Ovary (tissue), 9 donors: ENCODE measurements around the gene PGBD2. TPM values are rescaled to one million over a fixed set of nuclear protein-coding genes. Genes with fewer than 3 reads are reported as not detected.

Source experiments
- DNase-seq, 5 donors: peaks; one replicate each; pipeline ENCODE4 v3.0.0-alpha.2; 2019 to 2020
- H3K27ac ChIP-seq, 2 donors: fragments of 200-600 bp; one replicate each; pipeline versions ENCODE4 v1.5.1 to v1.8.0; 2019 to 2022
- H3K27me3 ChIP-seq: fragments of 200-600 bp; one replicate; pipeline ENCODE4 v1.8.0; 2022
- H3K36me3 ChIP-seq: fragments of 200-600 bp; sonication (generic); one replicate; pipeline ENCODE4 v1.5.1; 2019
- H3K4me1 ChIP-seq: one replicate; pipeline ENCODE4 v1.8.1; 2013; ENCODE audit warnings: mild to moderate bottlenecking, moderate library complexity; ENCODE audit not compliant: insufficient read depth
- H3K4me3 ChIP-seq: fragments of 200-600 bp; sonication (generic); one replicate; pipeline ENCODE4 v1.5.1; 2017
- H3K9me3 ChIP-seq, 2 donors: fragments of 200-600 bp in 1 of 2; sonication (generic) in 1 of 2; one replicate each; pipeline versions ENCODE4 v1.5.1 to v1.8.1; 2013 to 2019; ENCODE audit warnings: mild to moderate bottlenecking in 1 of 2, moderate library complexity in 1 of 2
- CTCF ChIP-seq, 3 donors: fragments of 450-650 bp in 2 of 3; fragments of 200-600 bp in 1 of 3; IDR thresholded peaks; one replicate each; pipeline versions ENCODE4 v1.5.1 to v1.8.0; 2016 to 2022; ENCODE audit warnings: antibody characterized with exemption in 3 of 3, mild to moderate bottlenecking in 1 of 3
- EP300 ChIP-seq: sonication (generic); formaldehyde crosslinking; IDR thresholded peaks from one replicate; pipeline ENCODE4 v1.6.1; 2017; ENCODE audit warnings: antibody characterized with exemption
- POLR2A ChIP-seq: fragments of 450-650 bp; IDR thresholded peaks from one replicate; pipeline ENCODE4 v1.6.1; 2017; ENCODE audit warnings: antibody characterized with exemption, mild to moderate bottlenecking, moderate library complexity
- WGBS, 3 donors: extraction: QIAGEN DNeasy Blood & Tissue Kit in 1 of 3; methylation state at CpG; one replicate each; pipeline versions ENCODE4 v1.1.5 to v1.1.7; 2013 to 2017; 5-methylcytosine and 5-hydroxymethylcytosine counted together
- intact Hi-C, 4 donors: fragments of 100-400 bp; cut with DNase I; formaldehyde crosslinking; loops; one replicate each; pipeline versions ENCODE4 v1.11.0 to v1.15.1; 2022 to 2023
- polyA plus RNA-seq, 2 donors: library from polyadenylated mRNA; stranded (reverse); fragments of 200-250 nt in 1 of 2; fragments of 350-450 nt in 1 of 2; fragmentation: Illumina TruSeq in 1 of 2; extraction: RNeasy Lipid Tissue Mini Kit (QIAGEN cat#74804) in 1 of 2; gene quantifications; one replicate each; pipeline ENCODE4 v1.2.3, GENCODE V29; 2013 to 2014
- total RNA-seq, 7 donors: library from RNA; depleted of rRNA in 2 of 7; stranded (reverse); fragments of >200 nt in 2 of 7; fragmentation: NEBNext Ultra II Directional in 3 of 7; extraction: Animal tissue kit (Norgen Biotek cat#: 25700) in 3 of 7; gene quantifications; one replicate each; pipeline versions ENCODE4 v1.1.0 to v1.2.4, GENCODE V29; 2016 to 2023
- donor health status: DM: no; HTN: no; CAD: no; lungs with moderate emphysema.
- donor health status: DM: no; HTN: no; CAD: no.
- donor health status: Bipolar disorder and iron deficiency.
- donor health status: DM: yes; HTN: yes; CAD: no.
- donor health status: DM: no; HTN: no; CAD: no.
- donor health status: DM: yes; HTN: yes; CAD: no.

The PGBD2 gene
- total and polyA plus RNA-seq, 9 donors: 3.9 to 10.7 (median 7.1) TPM

DNA sequence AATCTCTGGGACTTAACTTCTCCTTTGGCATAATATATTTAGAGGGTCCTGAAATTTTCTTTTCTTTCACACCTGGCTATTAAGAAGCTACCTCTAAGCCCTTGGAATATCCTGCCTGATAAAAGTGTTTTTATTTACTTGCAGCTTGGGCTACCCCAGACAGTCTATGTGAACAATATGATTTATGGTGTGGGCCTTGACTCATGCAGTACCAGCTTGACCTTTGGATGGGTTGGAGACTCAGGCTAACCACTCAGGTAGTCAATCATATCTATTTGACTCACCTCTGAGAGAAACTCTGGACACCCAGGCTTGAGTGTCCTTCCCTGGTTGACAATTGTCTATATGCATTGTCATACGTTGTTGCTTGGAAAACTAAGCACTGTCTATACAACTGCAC, 13.4 kb upstream of the PGBD2 start:
- H3K36me3 ChIP-seq: no peaks in the 10 kb centered on the region
- no peak for DNase-seq
- intact Hi-C loops: no loop called here
- WGBS, 3 donors: 80 to 87% (median 86%) methylated on average over 1 of the region's 1 CpG
- no peaks in the 10 kb centered on the region for H3K9me3 ChIP-seq
- no peaks in the 10 kb centered on the region for H3K27me3 ChIP-seq
- no peak for TF ChIP-seq EP300
- no peak for TF ChIP-seq CTCF (IDR thresholded peaks at IDR 0.05)
- no peak for TF ChIP-seq POLR2A
- H3K4me1 ChIP-seq: peaks cover 1% of the 10 kb centered on the region
- no peak overlapping the region for H3K4me3 ChIP-seq
- no peak overlapping the region for H3K27ac ChIP-seq

DNA sequence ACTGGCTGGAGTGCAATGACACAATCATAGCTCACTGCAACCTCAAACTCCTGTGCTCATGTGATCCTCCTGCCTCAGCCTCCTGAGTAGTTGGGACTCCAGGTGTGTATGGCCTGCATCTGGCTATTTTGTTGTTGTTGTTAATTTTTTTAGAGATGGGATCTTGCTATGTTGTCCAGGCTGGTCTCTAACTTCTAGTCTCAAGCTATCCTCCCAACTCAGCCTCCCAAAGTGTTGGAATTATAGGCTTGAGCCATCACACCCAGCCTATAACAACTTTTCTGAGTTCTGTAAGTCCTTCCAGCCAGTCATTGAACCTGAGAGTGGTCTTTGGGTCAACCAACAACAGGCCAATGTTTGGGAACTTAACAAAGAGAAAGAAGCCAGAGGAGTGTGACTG, 11.2 kb upstream of the PGBD2 start:
- no peaks in the 10 kb centered on the region for H3K36me3 ChIP-seq
- TF ChIP-seq EP300 (no peak), CTCF (IDR thresholded peaks at IDR 0.05) (no peak), POLR2A (no peak)
- intact Hi-C loops: no loop called here
- H3K4me1 ChIP-seq: no peaks in the 10 kb centered on the region
- H3K27me3 ChIP-seq: no peaks in the 10 kb centered on the region
- no peaks in the 10 kb centered on the region for H3K9me3 ChIP-seq
- no peak overlapping the region for H3K4me3 ChIP-seq
- no peak for DNase-seq
- no peak overlapping the region for H3K27ac ChIP-seq

DNA sequence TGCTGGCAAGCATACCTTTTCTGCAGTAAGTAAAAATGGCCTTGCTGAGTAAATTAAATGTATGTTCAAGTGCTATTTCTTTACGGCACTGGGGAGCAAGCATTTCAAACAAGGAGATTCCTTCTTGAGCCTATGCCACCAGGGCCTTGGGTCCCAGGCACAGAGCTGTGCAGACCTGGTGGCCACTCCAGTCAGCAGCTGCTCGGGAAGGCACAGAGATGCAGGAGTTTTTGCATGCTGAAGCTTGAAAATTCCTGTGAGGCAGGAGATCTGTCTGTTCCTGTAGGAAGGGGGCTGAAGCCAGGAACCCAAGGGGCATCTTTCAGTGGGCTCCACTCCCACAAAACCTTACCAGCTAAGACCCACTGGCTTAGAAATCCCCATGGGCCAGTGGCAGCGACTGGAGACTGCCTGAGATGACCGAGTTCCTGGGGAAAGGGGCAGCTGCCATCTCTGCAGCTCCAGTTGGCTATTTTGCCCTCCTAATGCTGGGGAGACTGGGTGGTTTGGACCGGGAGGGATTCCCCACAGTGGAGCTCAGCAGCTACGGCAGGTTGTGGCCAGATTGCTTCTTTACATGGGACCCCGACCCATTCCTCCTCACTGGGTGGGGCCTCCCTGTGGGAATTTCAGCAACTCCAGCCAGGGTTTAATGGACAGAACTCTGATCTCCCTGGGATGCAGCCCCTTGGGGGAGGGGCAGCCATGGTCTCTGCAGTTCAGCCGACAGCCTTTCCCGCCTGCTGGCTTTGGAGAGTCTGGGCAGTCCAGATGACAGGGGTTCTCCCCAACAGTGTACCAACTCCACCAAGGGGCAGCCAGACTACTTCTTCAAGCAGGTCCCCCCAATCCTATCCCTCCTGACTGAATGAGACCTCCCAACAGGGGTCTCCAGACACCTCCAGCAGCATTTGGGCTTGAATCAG, 8.4 kb upstream of the PGBD2 start:
- intact Hi-C loops: no loop called here
- WGBS, 3 donors: 66 to 78% (median 78%) methylated on average over 8 to 9 of the region's 9 CpGs
- TF ChIP-seq CTCF (IDR thresholded peaks at IDR 0.05) (no peak), POLR2A (no peak), EP300 (no peak)

DNA sequence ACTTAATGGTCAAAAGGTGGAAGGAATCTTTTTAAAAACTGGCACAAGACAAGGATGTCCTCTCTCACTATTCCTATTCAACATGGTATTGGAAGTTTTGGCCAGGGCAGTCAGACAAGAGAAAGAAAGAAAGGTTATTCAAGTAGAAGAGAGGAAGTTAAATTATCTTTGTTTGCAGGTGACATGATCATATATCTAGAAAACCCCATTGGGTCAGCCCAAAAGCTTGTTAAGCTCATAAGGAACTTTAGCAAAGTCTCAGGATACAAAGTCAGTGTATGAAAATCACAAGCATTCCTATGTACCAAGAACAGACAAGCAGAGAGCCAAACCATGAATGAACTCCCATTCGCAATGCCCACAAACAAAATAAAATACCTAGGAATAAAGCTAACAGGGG, 5.4 kb upstream of the PGBD2 start:
- H3K36me3 ChIP-seq: no peaks in the 10 kb centered on the region
- peaks cover 2% of the 10 kb centered on the region for H3K4me1 ChIP-seq
- intact Hi-C loops: no loop called here
- H3K27me3 ChIP-seq: no peaks in the 10 kb centered on the region
- TF ChIP-seq POLR2A: no peak
- no peak for TF ChIP-seq CTCF (IDR thresholded peaks at IDR 0.05)
- TF ChIP-seq EP300: no peak
- no peak overlapping the region for H3K4me3 ChIP-seq
- no peaks in the 10 kb centered on the region for H3K9me3 ChIP-seq
- DNase-seq: no peak
- WGBS, 3 donors: 91 to 96% (median 91%) methylated on average over 1 of the region's 1 CpG
- no peak overlapping the region for H3K27ac ChIP-seq

More for the DNA sequence above, 8.4 kb upstream of the PGBD2 start:
- H3K9me3 ChIP-seq: no peaks in the 10 kb centered on the region
- H3K4me1 ChIP-seq: no peaks in the 10 kb centered on the region
- DNase-seq: no peak
- H3K27me3 ChIP-seq: no peaks in the 10 kb centered on the region
- H3K36me3 ChIP-seq: no peaks in the 10 kb centered on the region
- H3K4me3 ChIP-seq: no peak overlapping the region
- no peak overlapping the region for H3K27ac ChIP-seq
